GM19099 (cell line): ENCODE data around the gene CD6.

ENCODE experiments used
- POLR2A ChIP-seq: IDR thresholded peaks from 3 replicates; pipeline ENCODE4 v1.6.1; 2011; ENCODE audit warnings: low read depth; ENCODE audit not compliant: insufficient read length; ENCODE audit errors: extremely low read depth

The CD6 gene

GRCh38 chr11:60957188-60957587 is 14.3 kb upstream of the CD6 start:
- TF ChIP-seq POLR2A: no peak

GRCh38 chr11:60959431-60959830 is 12.0 kb upstream of the CD6 start:
- TF ChIP-seq POLR2A: no peak

GRCh38 chr11:60960405-60960804 is 11.1 kb upstream of the CD6 start:
- no peak for TF ChIP-seq POLR2A

DNA sequence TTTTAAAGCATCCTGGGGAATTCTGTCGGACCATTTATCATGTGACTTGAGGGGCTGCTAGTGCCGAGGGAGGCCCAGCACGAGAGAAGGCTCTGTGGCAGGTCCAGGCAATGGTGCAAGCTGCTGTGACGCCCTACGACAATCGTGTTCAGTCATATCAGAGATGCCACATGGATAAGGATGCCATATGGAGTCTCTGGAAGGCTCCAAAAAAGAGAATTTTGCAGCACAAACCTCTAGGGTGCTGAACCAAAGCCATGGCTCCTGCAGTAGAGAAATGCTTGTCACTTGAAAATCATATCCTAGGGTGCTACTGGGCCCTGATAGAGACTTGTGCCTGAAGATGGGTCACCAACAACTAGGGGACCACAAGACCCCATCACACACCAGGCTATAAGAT is 6.7 kb upstream of the CD6 start:
- no peak for TF ChIP-seq POLR2A

- TF ChIP-seq POLR2A: no peak
These were observed 4.6 kb upstream of the CD6 start for GRCh38 chr11:60966890-60967289.

DNA sequence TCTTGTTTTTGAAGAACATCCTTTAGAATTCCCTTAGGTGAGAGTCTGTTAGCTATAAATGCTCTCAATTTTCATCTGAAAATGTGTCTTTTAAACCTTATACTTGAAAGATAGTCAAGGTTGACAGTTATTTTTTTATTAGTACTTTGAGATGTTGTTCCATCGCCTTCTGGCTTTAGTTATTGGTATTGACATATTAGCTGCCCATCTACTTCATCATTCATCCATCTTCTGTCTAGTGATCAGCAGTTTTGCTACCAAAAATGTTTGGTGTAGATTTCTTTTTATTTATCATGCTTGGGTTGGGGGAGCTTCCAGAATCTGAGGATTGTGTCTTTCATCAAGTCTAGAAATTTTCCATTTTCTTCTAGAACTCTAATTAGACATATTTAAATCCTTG is 3.3 kb upstream of the CD6 start:
- no peak for TF ChIP-seq POLR2A

DNA sequence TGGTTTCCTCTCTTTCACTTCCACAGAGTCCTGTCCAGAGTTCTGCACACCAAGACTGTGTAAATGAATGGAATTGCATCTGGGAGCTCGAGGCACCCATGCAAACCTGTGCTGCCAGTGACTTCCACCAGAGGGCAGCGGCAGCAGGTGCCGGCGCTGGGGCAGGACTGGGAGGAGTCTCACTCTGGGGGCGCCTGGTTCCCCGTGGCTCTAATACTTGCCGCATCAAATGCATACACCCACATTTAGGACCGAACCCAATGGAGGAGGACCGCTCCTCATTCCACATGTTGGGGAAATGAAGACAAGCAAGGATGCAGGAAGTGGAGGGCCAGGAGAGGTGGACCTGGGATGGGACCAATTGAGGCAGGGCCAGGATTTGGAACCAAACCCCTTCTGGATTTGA is 1.1 kb upstream of the CD6 start:
- TF ChIP-seq POLR2A: no peak

- no peak for TF ChIP-seq POLR2A
These were observed 590 bp upstream of the CD6 start for GRCh38 chr11:60970890-60971289.

DNA sequence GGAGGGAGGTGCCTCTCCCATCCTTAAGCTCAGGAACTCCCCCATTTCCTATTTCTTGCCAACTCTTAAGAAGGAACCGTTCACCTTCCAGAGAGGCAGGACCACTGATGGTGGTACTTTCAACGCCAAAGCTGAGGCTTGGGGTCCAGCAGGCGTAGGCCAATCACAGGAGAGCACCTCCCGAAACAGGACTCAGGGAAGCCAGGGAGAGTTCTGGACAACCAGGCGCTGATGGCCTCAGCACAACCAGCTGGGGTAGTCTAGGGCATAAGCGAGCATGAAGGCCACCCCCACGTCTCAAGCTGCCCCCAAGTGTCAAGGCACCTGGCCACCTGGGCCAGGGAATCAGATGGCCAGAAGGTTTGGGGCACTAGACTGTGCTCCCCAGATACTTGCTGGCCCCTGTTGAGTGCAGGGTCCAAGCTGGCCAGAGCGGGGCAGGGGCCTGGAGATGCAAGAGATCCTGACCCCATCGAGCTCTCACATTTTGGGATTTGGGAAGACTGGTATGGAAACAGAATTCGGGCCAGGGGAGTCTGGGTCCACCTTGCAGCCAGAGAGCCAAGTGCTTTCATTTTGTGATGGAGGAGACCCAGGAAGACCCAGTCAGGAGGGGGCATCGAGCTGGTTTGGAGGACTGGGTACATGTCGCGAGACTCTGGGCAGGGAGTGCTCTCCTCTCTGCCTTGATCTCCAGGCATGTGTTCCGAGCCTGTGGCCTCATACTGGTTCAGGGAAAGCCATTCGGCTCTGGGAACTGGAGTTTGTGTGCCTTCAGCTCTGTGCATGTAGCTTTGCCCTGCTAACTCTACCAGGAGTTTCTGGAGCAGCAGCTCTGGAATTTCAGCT is 926 bp downstream of the CD6 start:
- TF ChIP-seq POLR2A: no peak

- TF ChIP-seq POLR2A: no peak
These were observed 2.2 kb downstream of the CD6 start for GRCh38 chr11:60973699-60974098.

DNA sequence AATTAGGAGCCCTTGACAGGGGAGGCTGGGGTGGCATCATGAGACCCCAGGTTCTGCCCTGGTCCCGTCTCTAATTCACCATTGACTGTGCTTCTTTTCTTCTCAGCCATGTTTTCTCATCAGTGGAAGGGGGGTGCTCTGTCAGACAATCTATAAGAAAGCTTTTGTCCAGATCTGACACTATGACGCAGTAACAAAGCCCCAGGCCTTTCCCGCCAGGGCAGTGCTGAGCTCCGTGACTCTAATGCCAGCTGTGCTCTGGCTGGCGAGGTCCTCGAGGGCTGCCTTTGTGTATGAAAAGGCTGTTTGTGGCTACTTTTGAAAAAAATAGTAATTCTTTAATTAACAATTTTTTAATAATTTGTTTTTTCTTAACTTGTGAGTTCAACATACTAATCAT is 3.2 kb downstream of the CD6 start:
- no peak for TF ChIP-seq POLR2A

DNA sequence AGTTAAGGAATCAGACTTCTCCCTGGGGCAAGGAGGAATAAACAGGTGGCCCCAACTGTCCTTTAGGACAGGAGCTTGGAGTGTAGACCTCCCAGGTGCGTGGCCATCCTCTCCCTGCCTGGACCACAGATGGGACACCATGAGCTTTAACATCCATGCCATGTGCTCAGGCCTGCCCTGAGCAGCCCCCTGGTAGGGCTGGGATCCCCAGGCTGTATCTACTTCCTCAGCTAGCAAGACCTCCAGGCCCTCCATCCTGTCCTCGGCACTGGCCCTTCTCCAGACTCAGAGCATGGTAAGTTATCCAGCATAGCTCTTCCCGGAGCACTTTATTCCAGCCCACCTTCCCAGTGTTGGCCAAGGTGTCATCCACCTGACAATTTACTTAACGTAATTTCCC is 5.7 kb downstream of the CD6 start:
- TF ChIP-seq POLR2A: no peak

- no peak for TF ChIP-seq POLR2A
These were observed 6.4 kb downstream of the CD6 start for GRCh38 chr11:60977836-60978235.

DNA sequence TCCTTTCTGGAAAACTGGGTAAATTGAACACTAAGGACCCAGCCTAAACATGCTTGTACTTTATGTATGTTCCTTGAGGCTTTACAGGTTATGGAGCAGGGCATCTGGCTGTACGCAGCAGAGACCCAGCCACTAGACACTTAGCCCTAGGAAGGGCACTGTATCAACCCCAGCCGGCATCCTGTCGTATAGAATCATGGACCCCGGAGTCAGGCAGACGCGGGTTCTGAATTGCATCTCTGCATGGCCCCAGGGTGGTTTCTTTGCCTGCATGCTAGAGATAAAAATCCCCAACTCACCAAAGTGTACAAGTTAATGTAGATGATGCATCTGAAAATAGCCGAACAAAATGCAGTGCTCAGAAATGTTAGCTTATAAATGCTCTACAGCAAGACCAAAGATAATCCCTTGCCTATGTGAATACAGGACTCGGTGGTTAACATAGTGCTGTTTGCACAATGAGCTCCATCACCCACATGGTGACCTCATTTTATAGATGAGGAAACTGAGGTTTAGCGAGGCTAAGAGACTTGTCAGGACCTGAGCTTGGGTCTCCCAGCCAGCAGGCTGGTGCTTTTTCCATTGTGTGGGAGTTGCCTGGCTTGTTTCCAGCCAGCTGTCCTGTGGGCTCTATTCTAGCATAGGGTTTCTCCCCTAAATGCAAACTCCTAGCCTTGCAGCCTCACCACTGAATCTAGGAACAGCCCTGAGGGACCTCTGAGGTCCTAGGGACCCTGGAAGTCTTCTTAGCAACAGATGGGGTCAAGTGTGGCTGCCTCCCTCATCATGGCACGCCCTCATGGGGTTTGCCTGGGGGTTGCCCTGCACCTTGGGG is 7.3 kb downstream of the CD6 start:
- no peak for TF ChIP-seq POLR2A

DNA sequence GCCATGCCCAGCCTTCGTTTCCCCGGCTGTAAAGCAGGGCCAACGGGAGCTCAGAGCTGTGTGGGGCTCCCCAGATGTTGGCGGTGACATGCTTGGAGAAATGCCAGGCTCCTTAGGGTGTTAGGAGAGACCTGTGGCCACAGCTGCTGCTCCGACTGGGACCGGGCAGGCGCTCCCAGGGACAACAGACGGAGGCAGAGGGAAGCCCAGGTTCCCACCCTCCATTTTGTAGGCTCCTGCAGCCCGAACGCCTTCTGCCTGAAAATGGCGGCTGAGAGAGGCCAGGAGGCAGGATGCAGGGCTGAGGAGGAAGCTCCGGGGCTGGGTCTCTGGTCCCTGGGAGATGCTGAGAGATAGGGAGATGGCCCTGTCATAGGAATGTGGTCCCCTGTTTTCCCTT is 10.0 kb downstream of the CD6 start:
- no peak for TF ChIP-seq POLR2A

DNA sequence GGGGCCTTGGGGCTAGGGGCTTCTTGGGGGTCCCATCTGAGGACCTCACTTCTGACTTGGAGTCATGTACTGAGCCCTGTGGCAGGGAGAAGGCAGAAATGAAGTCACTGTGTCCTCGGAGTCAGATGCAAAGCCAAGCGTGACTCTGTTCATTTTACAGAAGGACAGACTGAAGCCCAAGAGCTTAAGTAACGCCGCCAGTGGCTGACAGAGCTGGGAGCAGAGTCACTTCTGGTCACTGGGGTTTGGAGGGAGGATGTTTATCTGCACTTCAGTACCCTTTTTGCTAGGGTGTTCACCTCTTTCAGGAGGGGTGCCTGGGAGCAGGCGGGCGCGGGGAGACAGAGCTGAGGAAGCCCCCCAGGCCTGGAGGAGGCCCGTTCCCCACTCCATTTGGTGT is 10.7 kb downstream of the CD6 start:
- no peak for TF ChIP-seq POLR2A
